Activated T-cell treated with anti-CD3 and anti-CD28 coated beads, Interleukin-2, amount 50 U/mL, for 24 hours (primary cell): ENCODE data around the gene TGFB2.
"Not testable (repeated sequence)": the region's sequence is repeated elsewhere in the genome, so short reads cannot be mapped to it uniquely, and the experiment has no call there.

Experiments used
- DNase-seq: peaks from one replicate; pipeline ENCODE4 v3.0.0-alpha.2; 2020
- H3K27ac Mint-ChIP-seq: 2 replicates; pipeline ENCODE4 v1.8.0; 2020; ENCODE audit warnings: mild to moderate bottlenecking, mixed read lengths
- H3K27me3 Mint-ChIP-seq: 2 replicates; pipeline ENCODE4 v1.8.0; 2020; ENCODE audit warnings: mixed read lengths
- H3K36me3 Mint-ChIP-seq: 2 replicates; pipeline ENCODE4 v1.8.0; 2020; ENCODE audit warnings: low read depth, mixed read lengths
- H3K4me1 Mint-ChIP-seq: 2 replicates; pipeline ENCODE4 v1.8.0; 2020; ENCODE audit warnings: low read depth, mixed read lengths
- H3K4me3 Mint-ChIP-seq: 2 replicates; pipeline ENCODE4 v1.8.0; 2020; ENCODE audit warnings: mild to moderate bottlenecking, moderate library complexity, mixed read lengths
- H3K9me3 Mint-ChIP-seq: 2 replicates; pipeline ENCODE4 v1.8.0; 2020; ENCODE audit warnings: mixed read lengths

The TGFB2 gene

DNA sequence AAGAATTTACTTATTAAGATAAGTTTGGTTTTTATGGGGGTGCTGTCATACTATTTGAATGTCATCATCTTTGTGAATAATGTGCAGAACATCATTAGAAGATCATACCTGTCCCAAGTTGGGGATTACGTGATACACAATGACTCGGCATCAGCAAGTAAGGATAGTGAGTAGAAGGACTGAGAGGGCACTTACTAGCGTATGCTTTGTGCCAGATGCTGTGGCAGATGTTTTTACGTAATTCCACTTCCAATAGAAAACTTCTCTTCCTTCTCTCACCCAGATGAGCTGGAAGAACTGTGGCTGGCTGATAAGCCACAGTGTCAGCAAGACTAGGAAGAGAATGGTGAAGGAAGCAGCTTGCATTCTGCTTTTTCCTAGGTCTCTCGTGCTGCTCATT is 28.1 kb upstream of the TGFB2 start:
- H3K4me1 Mint-ChIP-seq: peaks cover 8% of the 10 kb centered on the region

DNA sequence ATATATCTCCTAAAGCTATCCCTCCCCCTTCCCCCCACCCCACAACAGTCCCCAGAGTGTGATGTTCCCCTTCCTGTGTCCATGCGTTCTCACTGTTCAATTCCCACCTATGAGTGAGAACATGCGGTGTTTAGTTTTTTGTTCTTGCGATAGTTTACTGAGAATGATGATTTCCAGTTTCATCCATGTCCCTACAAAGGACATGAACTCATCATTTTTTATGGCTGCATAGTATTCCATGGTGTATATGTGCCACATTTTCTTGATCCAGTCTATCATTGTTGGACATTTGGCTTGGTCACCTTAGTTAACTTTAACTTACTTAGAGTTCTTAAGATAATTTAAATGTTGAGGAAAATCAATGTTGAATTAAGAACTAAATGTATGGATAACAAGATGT is 25.0 kb upstream of the TGFB2 start:
- H3K36me3 Mint-ChIP-seq: peaks cover 76% of the 10 kb centered on the region
- H3K27me3 Mint-ChIP-seq, DNase-seq, H3K4me3 Mint-ChIP-seq, H3K9me3 Mint-ChIP-seq, H3K27ac Mint-ChIP-seq, H3K4me1 Mint-ChIP-seq: not testable (repeated sequence)

More for the DNA sequence above, 28.1 kb upstream of the TGFB2 start:
- no peaks in the 10 kb centered on the region for H3K9me3 Mint-ChIP-seq
- peaks cover 72% of the 10 kb centered on the region for H3K36me3 Mint-ChIP-seq
- H3K4me3 Mint-ChIP-seq: no peak overlapping the region
- peak overlapping the region; percentile 18 for H3K27ac Mint-ChIP-seq
- DNase-seq: no peak
- H3K27me3 Mint-ChIP-seq: no peaks in the 10 kb centered on the region

DNA sequence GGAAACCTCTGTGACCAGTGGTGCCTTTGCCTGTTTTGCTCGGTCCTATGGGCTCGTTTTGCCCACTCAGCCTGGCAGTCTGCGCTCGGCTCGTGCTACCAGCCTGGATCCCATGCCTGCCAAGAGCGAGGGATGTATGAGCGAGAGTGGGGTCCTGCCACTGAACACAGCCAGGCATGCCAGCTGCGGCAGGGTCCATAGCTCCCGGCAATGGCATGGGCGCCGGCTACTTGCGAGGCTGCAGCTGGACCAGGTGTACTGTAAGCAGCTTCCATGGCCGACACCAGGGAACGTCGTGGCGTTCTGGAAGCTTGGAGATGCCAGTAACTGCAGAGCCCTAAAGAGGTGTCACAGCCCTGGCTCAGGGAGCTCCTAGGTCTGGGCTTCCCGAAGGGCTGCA is 22.4 kb upstream of the TGFB2 start:
- no peak overlapping the region for H3K27ac Mint-ChIP-seq
- no peak for DNase-seq
- H3K27me3 Mint-ChIP-seq: no peaks in the 10 kb centered on the region
- no peaks in the 10 kb centered on the region for H3K9me3 Mint-ChIP-seq
- no peak overlapping the region for H3K4me3 Mint-ChIP-seq
- peaks cover 81% of the 10 kb centered on the region for H3K36me3 Mint-ChIP-seq
- no peaks in the 10 kb centered on the region for H3K4me1 Mint-ChIP-seq

DNA sequence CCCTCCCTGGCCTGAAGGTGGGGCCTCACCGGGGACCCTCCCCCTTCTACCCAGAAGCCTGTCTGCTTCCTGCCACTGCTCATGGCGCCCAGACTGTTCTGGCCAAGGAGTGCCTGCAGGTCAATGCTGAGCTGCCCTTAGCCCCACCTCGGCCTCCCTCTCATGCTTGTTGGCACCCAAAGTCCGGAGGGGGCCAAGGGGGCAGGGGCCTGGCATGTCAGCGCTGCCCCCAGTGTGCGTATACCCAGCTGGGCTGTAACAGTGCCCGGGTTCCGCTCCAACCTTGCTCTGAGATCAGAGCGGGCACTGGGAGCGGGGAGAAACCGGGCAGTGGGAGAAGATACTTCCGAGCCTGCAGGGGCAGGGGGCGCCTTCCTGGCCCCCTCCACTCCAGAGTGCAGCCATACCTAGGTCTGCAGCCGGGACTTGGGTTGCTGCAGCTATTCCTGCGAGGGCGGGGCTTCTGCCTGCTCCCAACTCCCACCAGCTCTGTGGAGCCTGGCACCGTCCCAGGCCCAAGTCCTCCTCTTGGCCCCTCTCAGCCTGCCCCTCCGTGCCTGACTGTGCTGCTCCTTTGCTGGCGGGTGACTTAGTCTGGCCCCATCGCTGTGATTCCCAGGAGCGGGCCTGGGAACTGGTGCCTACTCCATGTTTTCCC is 21.4 kb upstream of the TGFB2 start:
- peaks cover 77% of the 10 kb centered on the region for H3K36me3 Mint-ChIP-seq
- no peaks in the 10 kb centered on the region for H3K27me3 Mint-ChIP-seq
- no peak overlapping the region for H3K4me3 Mint-ChIP-seq
- H3K4me1 Mint-ChIP-seq: no peaks in the 10 kb centered on the region
- H3K9me3 Mint-ChIP-seq: no peaks in the 10 kb centered on the region
- no peak overlapping the region for H3K27ac Mint-ChIP-seq
- DNase-seq: no peak

DNA sequence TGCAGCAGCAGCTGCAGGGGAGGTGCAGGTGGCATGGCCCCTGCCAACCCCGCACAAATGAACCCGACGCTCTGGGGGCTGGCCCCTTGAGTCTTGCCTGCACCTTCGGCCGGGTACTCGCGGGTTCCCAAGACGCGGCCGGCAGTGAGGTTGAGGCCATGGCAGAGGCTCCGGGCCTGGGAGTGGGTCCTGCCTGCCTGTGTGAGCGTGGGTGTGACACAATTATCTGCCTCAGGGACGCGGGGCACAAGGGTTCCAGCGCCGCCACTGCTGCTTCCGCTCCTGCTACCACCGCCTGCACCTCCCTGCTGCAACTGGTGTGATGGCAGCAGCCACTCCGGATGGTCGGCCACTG is 20.9 kb upstream of the TGFB2 start:
- no peaks in the 10 kb centered on the region for H3K27me3 Mint-ChIP-seq

DNA sequence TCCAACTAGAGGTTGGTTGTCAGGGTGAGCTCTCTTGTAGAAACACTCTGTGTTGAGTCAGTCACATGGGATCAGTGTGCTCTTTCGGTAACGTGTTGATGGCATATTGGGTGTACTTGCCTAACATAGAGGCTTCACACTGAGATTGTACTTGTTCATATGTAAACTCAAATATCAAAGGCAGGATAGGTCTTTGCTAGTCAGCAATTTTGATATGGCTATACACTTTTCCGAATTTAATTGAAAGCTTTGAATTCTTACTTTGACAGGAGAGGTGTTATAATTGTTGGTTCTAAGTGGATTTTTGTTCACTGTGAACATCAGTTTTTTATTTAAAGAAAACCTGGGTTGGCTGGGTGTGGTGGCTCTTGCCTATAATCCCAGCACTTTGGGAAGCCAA is 16.4 kb upstream of the TGFB2 start:
- H3K27ac Mint-ChIP-seq: no peak overlapping the region
- no peaks in the 10 kb centered on the region for H3K27me3 Mint-ChIP-seq
- no peak overlapping the region for H3K4me3 Mint-ChIP-seq
- no peaks in the 10 kb centered on the region for H3K9me3 Mint-ChIP-seq
- H3K4me1 Mint-ChIP-seq: no peaks in the 10 kb centered on the region
- H3K36me3 Mint-ChIP-seq: peaks cover 67% of the 10 kb centered on the region
- DNase-seq: no peak

More for the DNA sequence above, 20.9 kb upstream of the TGFB2 start:
- Mint-ChIP-seq H3K4me1 (no peaks in the 10 kb centered on the region), H3K36me3 (peaks cover 74% of the 10 kb centered on the region), H3K9me3 (no peaks in the 10 kb centered on the region), H3K27ac (no peak overlapping the region), H3K4me3 (no peak overlapping the region)
- no peak for DNase-seq

DNA sequence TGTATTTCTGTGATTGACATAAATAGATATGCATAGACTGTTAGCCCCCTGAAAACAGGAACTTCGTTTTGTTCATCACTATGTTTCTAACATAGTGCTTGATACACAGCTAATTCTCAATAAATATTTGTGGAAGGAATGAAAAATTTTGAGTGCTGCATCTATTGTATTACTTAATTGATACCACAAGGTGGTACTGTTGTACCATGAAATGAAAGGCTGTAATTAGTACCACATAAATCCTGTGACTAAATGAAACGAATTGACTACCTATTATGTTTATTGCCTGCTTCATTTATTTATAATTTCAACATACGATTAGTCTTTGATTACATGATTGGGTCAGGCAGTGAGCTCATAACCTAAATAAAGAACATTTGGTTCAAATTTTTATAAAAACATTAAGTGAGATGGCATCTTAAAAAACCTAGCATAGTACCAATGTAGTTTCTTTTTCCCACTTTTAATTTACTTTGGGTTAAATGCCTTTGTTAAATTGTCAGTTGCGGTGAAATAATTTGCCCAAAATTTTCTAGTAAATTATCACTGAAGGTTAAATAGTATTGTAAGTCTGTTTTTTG is 15.0 kb upstream of the TGFB2 start:
- DNase-seq: no peak
- peaks cover 60% of the 10 kb centered on the region for H3K36me3 Mint-ChIP-seq
- H3K27me3 Mint-ChIP-seq: no peaks in the 10 kb centered on the region
- no peak overlapping the region for H3K4me3 Mint-ChIP-seq
- no peak overlapping the region for H3K27ac Mint-ChIP-seq
- no peaks in the 10 kb centered on the region for H3K9me3 Mint-ChIP-seq
- H3K4me1 Mint-ChIP-seq: no peaks in the 10 kb centered on the region

DNA sequence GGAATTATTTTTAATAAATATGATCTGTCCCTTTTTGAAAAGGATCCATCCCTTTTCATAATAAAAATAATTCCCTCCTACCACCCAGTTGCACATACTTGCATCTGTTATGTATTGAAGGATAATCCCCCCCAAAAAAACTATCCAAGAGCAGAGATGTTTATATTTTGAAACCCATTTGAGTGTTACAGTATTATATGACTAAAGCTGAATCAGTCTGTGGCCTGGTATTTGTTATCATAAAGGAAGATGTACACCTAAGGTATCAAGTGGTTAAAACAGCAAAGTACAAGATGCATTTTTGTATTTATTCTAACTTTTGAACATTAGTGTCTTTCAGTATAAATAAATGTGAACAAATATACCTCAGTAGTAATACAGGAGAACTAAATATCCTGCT is 12.7 kb upstream of the TGFB2 start:
- Mint-ChIP-seq H3K9me3 (no peaks in the 10 kb centered on the region), H3K4me3 (no peak overlapping the region), H3K27ac (no peak overlapping the region), H3K27me3 (no peaks in the 10 kb centered on the region), H3K4me1 (no peaks in the 10 kb centered on the region), H3K36me3 (peaks cover 49% of the 10 kb centered on the region)
- no peak for DNase-seq

DNA sequence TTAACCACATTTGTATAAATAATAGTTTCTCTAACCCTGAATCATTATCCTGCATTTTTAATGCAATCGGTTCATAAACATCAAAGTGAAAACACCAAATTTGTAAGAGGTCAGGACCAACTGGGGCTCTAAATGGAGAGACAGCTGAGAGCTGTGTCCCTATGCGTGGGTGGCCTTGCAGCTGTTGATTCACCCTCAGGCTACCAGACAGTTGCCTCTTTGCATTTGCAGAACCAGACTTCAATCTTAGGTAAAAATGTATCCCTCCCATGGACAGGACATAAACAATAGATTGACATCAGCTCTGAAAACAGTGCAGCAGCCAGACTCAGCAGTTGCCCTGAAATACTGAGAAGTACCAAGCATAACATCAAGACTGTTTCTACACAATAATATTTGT is 8.8 kb upstream of the TGFB2 start:
- DNase-seq: no peak
- Mint-ChIP-seq H3K4me1 (no peaks in the 10 kb centered on the region), H3K27me3 (peaks cover 5% of the 10 kb centered on the region), H3K27ac (no peak overlapping the region), H3K36me3 (peaks cover 36% of the 10 kb centered on the region), H3K4me3 (no peak overlapping the region), H3K9me3 (no peaks in the 10 kb centered on the region)

DNA sequence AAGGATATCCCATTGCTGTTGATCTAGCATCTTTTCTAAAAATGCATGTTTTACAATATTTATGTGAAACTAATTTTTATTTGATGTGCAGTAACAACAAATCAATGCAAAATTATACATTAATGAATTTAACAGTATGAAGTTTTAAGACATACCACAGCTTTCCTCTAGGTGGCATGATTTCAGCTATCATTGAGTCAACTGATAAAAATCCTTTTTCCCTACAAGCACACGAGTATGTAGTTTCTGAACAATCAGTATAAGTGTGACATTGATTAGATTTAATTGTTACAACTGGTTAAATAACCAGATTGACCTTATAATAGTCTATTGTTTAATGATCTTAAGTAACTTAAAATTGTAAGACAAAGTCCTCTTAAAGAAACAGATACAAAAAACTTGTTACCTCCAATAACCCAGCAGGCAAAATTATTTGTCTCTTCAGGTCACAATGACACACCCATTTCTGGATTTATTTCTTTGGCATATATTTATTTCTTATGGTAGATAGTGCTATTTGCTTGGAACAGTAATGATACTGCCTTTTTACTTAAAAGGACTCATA is 5.8 kb upstream of the TGFB2 start:
- Mint-ChIP-seq H3K27ac (no peak overlapping the region), H3K4me3 (no peak overlapping the region), H3K9me3 (no peaks in the 10 kb centered on the region), H3K36me3 (peaks cover 20% of the 10 kb centered on the region), H3K27me3 (peaks cover 8% of the 10 kb centered on the region), H3K4me1 (no peaks in the 10 kb centered on the region)
- no peak for DNase-seq

DNA sequence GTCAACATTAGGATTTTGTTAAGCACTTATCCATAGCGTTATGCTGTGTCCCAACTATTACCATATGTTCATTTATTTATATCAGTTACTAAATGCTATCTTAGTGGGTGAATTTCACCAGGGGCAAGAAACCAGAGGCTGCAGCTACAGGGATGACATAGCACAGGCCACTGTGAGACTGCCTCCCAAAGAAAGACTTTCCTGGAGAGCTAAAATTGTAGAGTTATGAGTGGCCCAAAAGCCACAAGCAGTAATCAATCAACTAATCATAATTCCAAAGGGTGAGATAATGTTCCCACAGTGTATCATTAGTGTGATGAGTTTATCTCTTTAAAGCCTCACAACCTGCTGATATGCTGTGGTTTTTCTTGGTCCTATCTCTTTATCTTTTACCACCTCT is 3.8 kb upstream of the TGFB2 start:
- H3K4me3 Mint-ChIP-seq: no peak overlapping the region
- DNase-seq: no peak
- peaks cover 4% of the 10 kb centered on the region for H3K4me1 Mint-ChIP-seq
- H3K27me3 Mint-ChIP-seq: peaks cover 8% of the 10 kb centered on the region
- H3K36me3 Mint-ChIP-seq: peaks cover 10% of the 10 kb centered on the region
- no peaks in the 10 kb centered on the region for H3K9me3 Mint-ChIP-seq
- no peak overlapping the region for H3K27ac Mint-ChIP-seq

DNA sequence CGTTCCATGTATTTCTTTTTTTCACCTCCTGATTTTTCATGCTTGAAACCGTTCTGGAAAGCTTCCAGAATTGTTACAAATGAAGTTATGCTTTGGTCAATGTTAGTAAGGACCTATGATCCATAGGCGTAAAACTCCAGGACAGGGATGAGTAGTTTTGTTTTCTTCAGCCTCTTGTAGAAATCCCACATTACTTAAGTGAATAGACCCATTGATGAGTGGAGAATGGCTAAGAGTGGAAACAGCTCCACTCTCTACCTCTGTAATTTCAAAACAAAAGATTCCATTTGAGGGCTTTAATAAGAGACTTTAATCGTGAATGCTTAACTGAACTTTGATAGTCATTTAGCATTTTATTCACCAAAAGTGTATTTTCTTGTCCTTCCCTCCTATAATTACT is 3.0 kb upstream of the TGFB2 start:
- peaks cover 8% of the 10 kb centered on the region for H3K27me3 Mint-ChIP-seq
- no peak overlapping the region for H3K4me3 Mint-ChIP-seq
- H3K36me3 Mint-ChIP-seq: peaks cover 7% of the 10 kb centered on the region
- no peak for DNase-seq
- H3K4me1 Mint-ChIP-seq: peaks cover 12% of the 10 kb centered on the region
- H3K9me3 Mint-ChIP-seq: no peaks in the 10 kb centered on the region
- no peak overlapping the region for H3K27ac Mint-ChIP-seq

DNA sequence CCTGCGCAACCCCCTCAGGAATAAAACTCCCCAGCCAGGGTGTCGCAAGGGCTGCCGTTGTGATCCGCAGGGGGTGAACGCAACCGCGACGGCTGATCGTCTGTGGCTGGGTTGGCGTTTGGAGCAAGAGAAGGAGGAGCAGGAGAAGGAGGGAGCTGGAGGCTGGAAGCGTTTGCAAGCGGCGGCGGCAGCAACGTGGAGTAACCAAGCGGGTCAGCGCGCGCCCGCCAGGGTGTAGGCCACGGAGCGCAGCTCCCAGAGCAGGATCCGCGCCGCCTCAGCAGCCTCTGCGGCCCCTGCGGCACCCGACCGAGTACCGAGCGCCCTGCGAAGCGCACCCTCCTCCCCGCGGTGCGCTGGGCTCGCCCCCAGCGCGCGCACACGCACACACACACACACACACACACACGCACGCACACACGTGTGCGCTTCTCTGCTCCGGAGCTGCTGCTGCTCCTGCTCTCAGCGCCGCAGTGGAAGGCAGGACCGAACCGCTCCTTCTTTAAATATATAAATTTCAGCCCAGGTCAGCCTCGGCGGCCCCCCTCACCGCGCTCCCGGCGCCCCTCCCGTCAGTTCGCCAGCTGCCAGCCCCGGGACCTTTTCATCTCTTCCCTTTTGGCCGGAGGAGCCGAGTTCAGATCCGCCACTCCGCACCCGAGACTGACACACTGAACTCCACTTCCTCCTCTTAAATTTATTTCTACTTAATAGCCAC is 696 bp downstream of the TGFB2 start:
- H3K9me3 Mint-ChIP-seq: no peaks in the 10 kb centered on the region
- no peak overlapping the region for H3K27ac Mint-ChIP-seq
- peaks cover 18% of the 10 kb centered on the region for H3K27me3 Mint-ChIP-seq
- peaks cover 22% of the 10 kb centered on the region for H3K4me1 Mint-ChIP-seq
- no peak overlapping the region for H3K4me3 Mint-ChIP-seq
- peak; percentile 54 for DNase-seq
- peaks cover 7% of the 10 kb centered on the region for H3K36me3 Mint-ChIP-seq

DNA sequence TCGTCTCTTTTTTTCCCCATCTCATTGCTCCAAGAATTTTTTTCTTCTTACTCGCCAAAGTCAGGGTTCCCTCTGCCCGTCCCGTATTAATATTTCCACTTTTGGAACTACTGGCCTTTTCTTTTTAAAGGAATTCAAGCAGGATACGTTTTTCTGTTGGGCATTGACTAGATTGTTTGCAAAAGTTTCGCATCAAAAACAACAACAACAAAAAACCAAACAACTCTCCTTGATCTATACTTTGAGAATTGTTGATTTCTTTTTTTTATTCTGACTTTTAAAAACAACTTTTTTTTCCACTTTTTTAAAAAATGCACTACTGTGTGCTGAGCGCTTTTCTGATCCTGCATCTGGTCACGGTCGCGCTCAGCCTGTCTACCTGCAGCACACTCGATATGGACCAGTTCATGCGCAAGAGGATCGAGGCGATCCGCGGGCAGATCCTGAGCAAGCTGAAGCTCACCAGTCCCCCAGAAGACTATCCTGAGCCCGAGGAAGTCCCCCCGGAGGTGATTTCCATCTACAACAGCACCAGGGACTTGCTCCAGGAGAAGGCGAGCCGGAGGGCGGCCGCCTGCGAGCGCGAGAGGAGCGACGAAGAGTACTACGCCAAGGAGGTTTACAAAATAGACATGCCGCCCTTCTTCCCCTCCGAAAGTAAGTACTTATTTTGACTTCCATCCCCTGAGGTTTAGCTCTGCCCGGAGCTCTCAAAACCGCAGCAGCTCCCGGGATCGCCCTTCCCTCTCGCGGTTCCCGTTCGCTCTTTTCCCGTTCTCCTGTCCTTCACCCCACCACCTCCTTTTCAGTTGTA is 1.5 kb downstream of the TGFB2 start:
- H3K4me3 Mint-ChIP-seq: no peak overlapping the region
- H3K27ac Mint-ChIP-seq: no peak overlapping the region
- H3K36me3 Mint-ChIP-seq: no peaks in the 10 kb centered on the region
- H3K9me3 Mint-ChIP-seq: no peaks in the 10 kb centered on the region
- peak; percentile 47 for DNase-seq
- peaks cover 17% of the 10 kb centered on the region for H3K27me3 Mint-ChIP-seq
- H3K4me1 Mint-ChIP-seq: peaks cover 30% of the 10 kb centered on the region
